Smooth muscle cell (in vitro differentiated cells): ENCODE measurements around the gene KLHL18. TPM values are rescaled to one million over a fixed set of nuclear protein-coding genes. Genes with fewer than 3 reads are reported as not detected.
"Not testable (repeated sequence)": the region's sequence is repeated elsewhere in the genome, so short reads cannot be mapped to it uniquely, and the experiment has no call there.

Source experiments
- DNase-seq: peaks from one replicate; lab custom pipeline; 2025; ENCODE audit not compliant: unreplicated experiment; lab: John Stamatoyannopoulos, UW
- H2AFZ ChIP-seq: fragments of 200-600 bp; sonication (generic); 2 replicates; pipeline ENCODE4 v1.6.0; 2016; ENCODE audit warnings: antibody characterized with exemption, low read depth, mild to moderate bottlenecking
- H3F3A ChIP-seq: fragments of 200-600 bp; sonication (generic); 2 replicates; pipeline ENCODE4 v1.6.0; 2017; ENCODE audit warnings: antibody characterized with exemption, low read depth
- H3K27ac ChIP-seq: fragments of 200-600 bp; sonication (generic); 2 replicates; pipeline ENCODE4 v1.5.1; 2016; ENCODE audit warnings: low read depth, mild to moderate bottlenecking
- H3K27me3 ChIP-seq: fragments of 200-600 bp; sonication (generic); 2 replicates; pipeline ENCODE4 v1.6.1; 2016; ENCODE audit warnings: low read depth, mild to moderate bottlenecking
- H3K36me3 ChIP-seq: fragments of 200-600 bp; sonication (generic); 2 replicates; pipeline ENCODE4 v1.5.1; 2016; ENCODE audit warnings: low read depth
- H3K4me1 ChIP-seq: fragments of 200-600 bp; sonication (generic); 2 replicates; pipeline ENCODE4 v1.5.1; 2016; ENCODE audit warnings: low read depth
- H3K4me2 ChIP-seq: fragments of 200-600 bp; sonication (generic); 2 replicates; pipeline ENCODE4 v1.6.0; 2016; ENCODE audit warnings: mild to moderate bottlenecking
- H3K4me3 ChIP-seq: fragments of 200-600 bp; sonication (generic); 2 replicates; pipeline ENCODE4 v1.5.1; 2016; ENCODE audit warnings: mild to moderate bottlenecking
- H3K79me2 ChIP-seq: fragments of 200-600 bp; sonication (generic); 2 replicates; pipeline ENCODE4 v1.6.0; 2016; ENCODE audit warnings: low read depth, mild to moderate bottlenecking
- H3K9ac ChIP-seq: fragments of 200-600 bp; sonication (generic); 2 replicates; pipeline ENCODE4 v1.6.0; 2016; ENCODE audit warnings: low read depth
- H3K9me3 ChIP-seq: fragments of 200-600 bp; sonication (generic); replicated peaks from 2 replicates; pipeline ENCODE4 v1.5.1; 2016; ENCODE audit warnings: low read depth
- H4K20me1 ChIP-seq: fragments of 200-600 bp; sonication (generic); 2 replicates; pipeline ENCODE4 v1.6.0; 2016; ENCODE audit warnings: low read depth
- WGBS: methylation state at CpG from one replicate; pipeline ENCODE4 v1.1.7; 2016; ENCODE audit warnings: low lambda C conversion rate; 5-methylcytosine and 5-hydroxymethylcytosine counted together
- polyA plus RNA-seq: library from polyadenylated mRNA; unstranded; fragments of >200 nt; fragmentation: Nextera tagmentation; extraction: Ambion mirVana; gene quantifications from 2 replicates; pipeline ENCODE4 v1.2.1, GENCODE V29; 2016
- total RNA-seq: library from RNA; depleted of rRNA; stranded (reverse); fragments of >200 nt; gene quantifications from 2 replicates; pipeline ENCODE4 v1.2.3, GENCODE V29; 2014
- TF ChIP-seq, protein P1 (sequence below): fragments of 200-600 bp; sonication (generic); IDR thresholded peaks from 2 replicates; pipeline ENCODE4 v1.5.1; 2017; ENCODE audit warnings: borderline replicate concordance, mild to moderate bottlenecking, antibody characterized with exemption; ENCODE audit not compliant: insufficient read depth, poor library complexity, severe bottlenecking

KLHL18 gene
- total and polyA plus RNA-seq, 2 experiments from 2014 or later: 17.6 to 17.8 TPM

- no peaks in the 10 kb centered on the region for H3K4me1 ChIP-seq
- no peaks in the 10 kb centered on the region for H3F3A ChIP-seq
- WGBS: 97% methylated on average over 2 of the region's 2 CpGs
- H3K79me2 ChIP-seq: peaks cover 43% of the 10 kb centered on the region
- TF ChIP-seq, protein P1, sequence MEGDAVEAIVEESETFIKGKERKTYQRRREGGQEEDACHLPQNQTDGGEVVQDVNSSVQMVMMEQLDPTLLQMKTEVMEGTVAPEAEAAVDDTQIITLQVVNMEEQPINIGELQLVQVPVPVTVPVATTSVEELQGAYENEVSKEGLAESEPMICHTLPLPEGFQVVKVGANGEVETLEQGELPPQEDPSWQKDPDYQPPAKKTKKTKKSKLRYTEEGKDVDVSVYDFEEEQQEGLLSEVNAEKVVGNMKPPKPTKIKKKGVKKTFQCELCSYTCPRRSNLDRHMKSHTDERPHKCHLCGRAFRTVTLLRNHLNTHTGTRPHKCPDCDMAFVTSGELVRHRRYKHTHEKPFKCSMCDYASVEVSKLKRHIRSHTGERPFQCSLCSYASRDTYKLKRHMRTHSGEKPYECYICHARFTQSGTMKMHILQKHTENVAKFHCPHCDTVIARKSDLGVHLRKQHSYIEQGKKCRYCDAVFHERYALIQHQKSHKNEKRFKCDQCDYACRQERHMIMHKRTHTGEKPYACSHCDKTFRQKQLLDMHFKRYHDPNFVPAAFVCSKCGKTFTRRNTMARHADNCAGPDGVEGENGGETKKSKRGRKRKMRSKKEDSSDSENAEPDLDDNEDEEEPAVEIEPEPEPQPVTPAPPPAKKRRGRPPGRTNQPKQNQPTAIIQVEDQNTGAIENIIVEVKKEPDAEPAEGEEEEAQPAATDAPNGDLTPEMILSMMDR: no peak
- no peak for DNase-seq
- H3K4me3 ChIP-seq: no peak overlapping the region
- peaks cover 16% of the 10 kb centered on the region for H3K36me3 ChIP-seq
- no peak overlapping the region for H2AFZ ChIP-seq
- no peaks in the 10 kb centered on the region for H3K9me3 ChIP-seq
- no peak overlapping the region for H3K27ac ChIP-seq
- H3K4me2 ChIP-seq: no peak overlapping the region
- no peaks in the 10 kb centered on the region for H3K27me3 ChIP-seq
- H4K20me1 ChIP-seq: peaks cover 46% of the 10 kb centered on the region
- H3K9ac ChIP-seq: no peak overlapping the region
Observed at GRCh38 chr3:47306022-47306421, 23.3 kb downstream of the KLHL18 start.

GRCh38 chr3:47309231-47309630 is 26.5 kb downstream of the KLHL18 start:
- Histone ChIP-seq H4K20me1 (peaks cover 37% of the 10 kb centered on the region), H3K79me2 (peaks cover 48% of the 10 kb centered on the region)
- not testable (repeated sequence) for H3K9ac ChIP-seq, H3K36me3 ChIP-seq, H3K27ac ChIP-seq, H3K4me1 ChIP-seq, H3K27me3 ChIP-seq, H3F3A ChIP-seq, H3K4me3 ChIP-seq, H2AFZ ChIP-seq, H3K9me3 ChIP-seq, H3K4me2 ChIP-seq, DNase-seq
- 99% methylated on average over 28 of the region's 28 CpGs for WGBS

- Histone ChIP-seq H3K79me2 (peaks cover 38% of the 10 kb centered on the region), H3K27ac (no peak overlapping the region), H3F3A (no peaks in the 10 kb centered on the region), H3K9me3 (no peaks in the 10 kb centered on the region), H3K36me3 (no peaks in the 10 kb centered on the region), H3K4me3 (no peak overlapping the region), H3K4me2 (no peak overlapping the region), H3K27me3 (no peaks in the 10 kb centered on the region), H2AFZ (no peak overlapping the region), H3K9ac (no peak overlapping the region), H3K4me1 (no peaks in the 10 kb centered on the region), H4K20me1 (peaks cover 37% of the 10 kb centered on the region)
- DNase-seq: no peak
- 91% methylated on average over 4 of the region's 4 CpGs for WGBS
- TF ChIP-seq, protein P1: no peak
Observed at GRCh38 chr3:47310391-47310790, 27.6 kb downstream of the KLHL18 start.

DNA sequence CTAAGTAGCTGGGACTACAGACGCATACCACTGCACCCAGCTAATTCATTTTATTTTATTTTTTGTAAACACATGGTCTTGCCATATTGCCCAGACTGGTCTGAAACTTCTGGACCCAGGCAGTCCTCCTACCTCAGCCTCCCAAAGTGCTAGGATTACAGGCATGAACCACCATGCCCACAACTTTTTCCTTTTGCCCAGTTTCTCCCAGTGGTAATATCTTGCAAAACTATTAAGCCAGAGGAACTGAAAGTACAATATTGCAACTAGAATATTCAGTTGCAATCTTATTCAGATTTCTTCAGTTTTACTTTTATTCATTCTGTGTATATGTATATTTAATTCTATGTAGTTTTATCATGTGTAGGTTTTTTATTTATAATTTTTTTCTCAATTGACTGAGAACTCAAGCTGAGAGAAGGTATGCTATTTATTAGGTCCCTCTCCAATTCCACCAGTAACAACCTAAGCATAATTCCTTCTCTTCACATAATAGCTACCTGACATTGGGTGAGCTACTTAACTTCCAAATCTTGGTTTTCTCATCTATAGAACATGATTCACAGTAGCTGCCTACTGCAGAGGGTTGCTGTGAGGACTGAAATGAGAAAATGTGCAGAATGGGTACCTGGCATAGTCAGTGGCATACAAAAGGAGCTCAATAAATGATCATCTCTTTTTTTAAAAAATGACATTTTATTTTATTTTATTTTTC is 30.8 kb downstream of the KLHL18 start:
- no peak overlapping the region for H3K27ac ChIP-seq
- H3K9me3 ChIP-seq: no peaks in the 10 kb centered on the region
- H3K9ac ChIP-seq: no peak overlapping the region
- H3K4me2 ChIP-seq: no peak overlapping the region
- H3K4me3 ChIP-seq: no peak overlapping the region
- TF ChIP-seq, protein P1: no peak
- H3K4me1 ChIP-seq: no peaks in the 10 kb centered on the region
- no peaks in the 10 kb centered on the region for H3K36me3 ChIP-seq
- DNase-seq: no peak
- peaks cover 12% of the 10 kb centered on the region for H3K79me2 ChIP-seq
- no peaks in the 10 kb centered on the region for H3F3A ChIP-seq
- no peak overlapping the region for H2AFZ ChIP-seq
- peaks cover 43% of the 10 kb centered on the region for H4K20me1 ChIP-seq
- WGBS: 92% methylated on average over 1 of the region's 1 CpG
- no peaks in the 10 kb centered on the region for H3K27me3 ChIP-seq
